GM15510 (cell line): ENCODE results near the gene TPH2.

ENCODE experiments used
- POLR2A ChIP-seq: IDR thresholded peaks from 3 replicates; pipeline ENCODE4 v1.6.1; 2011; ENCODE audit warnings: borderline replicate concordance; ENCODE audit not compliant: insufficient read length; ENCODE audit errors: extremely low read depth

TPH2 gene

DNA sequence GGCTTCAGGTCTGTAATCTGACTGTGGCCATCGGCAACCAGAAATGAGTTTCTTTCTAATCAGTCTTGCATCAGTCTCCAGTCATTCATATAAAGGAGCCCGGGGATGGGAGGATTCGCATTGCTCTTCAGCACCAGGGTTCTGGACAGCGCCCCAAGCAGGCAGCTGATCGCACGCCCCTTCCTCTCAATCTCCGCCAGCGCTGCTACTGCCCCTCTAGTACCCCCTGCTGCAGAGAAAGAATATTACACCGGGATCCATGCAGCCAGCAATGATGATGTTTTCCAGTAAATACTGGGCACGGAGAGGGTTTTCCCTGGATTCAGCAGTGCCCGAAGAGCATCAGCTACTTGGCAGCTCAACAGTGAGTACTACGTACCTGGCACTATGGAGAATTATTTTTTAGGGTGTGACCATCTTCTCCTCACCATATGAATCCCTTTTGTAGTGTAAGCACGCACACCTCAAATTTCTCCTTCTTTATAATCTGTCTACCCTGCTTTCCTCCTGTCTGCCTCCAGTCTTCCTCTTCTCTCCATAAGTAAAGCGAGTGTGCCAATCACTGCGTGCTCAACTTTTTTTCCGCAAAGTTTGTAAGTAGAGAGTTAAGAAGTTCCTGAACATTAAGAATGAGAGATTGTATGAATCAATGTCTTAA is at the start of gene TPH2:
TPH2 (plus strand) TSS at position 118 of the 658 bp plus-strand sequence; CDS start at position 260, 142 bp downstream.
- TF ChIP-seq POLR2A, result no peak

GRCh38 chr12:71890475-71890874 is 48.2 kb upstream of the TPH2 start:
- TF ChIP-seq POLR2A, result no peak

DNA sequence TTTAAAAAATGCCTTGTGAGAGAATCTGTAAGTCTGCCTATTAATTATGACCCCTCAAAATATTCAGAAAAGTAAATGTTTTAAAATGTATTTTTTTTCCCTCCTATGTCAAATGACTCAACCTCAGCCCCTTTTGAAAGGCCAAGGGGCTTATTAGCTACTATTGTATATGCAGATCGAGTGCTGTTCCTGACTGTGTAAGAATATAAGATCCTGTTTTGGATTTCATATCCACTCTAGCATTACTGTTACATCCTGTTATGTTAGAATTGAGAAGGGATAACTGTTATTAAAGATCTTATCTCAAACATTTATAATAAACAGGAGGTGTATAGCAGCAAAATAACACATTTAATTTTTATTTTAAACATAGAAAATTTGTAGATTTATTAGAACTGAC is 46.6 kb upstream of the TPH2 start:
- no peak for TF ChIP-seq POLR2A

- no peak for TF ChIP-seq POLR2A
These were observed 42.3 kb upstream of the TPH2 start for GRCh38 chr12:71896205-71896882.

- TF ChIP-seq POLR2A, result no peak
These were observed 38.6 kb upstream of the TPH2 start for GRCh38 chr12:71900091-71900490.

- TF ChIP-seq POLR2A, result no peak
These were observed 34.0 kb upstream of the TPH2 start for GRCh38 chr12:71904629-71905028.

DNA sequence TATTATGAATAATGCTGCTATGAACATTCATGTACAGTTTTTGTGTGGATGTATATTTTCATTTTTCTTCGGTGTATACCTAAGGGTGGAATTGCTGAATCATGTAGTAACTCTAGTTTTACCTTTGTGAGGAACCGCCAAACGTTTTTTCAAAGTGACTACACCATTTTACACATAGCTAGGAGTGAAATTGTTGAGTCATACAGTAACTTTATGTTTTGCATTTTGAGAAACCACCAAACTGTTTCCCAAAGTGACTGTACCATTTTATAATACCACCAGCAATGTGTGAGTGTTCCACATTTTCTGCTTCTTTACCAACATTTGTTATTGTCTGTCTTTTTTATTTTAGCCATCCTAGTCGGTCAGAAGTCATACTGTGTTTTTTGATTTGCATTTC is 3.1 kb upstream of the TPH2 start:
- no peak for TF ChIP-seq POLR2A

DNA sequence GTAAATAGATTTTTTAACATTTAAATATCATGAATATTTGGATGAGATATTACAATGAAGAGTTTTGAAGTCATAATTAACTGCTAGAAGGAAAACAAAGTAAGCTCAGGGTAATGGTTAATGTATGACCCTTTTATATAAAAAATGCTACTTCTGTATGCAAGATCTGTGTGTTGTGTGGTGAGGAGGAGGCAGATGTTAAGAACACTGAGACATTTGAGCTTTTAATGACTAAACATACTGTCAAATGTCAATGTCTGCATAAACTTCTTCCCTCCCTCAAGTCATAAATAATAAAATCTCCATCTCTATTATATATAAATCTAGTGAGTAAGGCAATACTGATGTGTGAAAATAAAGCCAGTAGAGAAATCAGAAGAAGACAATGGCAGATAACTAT is 1.4 kb downstream of the TPH2 start:
- TF ChIP-seq POLR2A, result no peak

DNA sequence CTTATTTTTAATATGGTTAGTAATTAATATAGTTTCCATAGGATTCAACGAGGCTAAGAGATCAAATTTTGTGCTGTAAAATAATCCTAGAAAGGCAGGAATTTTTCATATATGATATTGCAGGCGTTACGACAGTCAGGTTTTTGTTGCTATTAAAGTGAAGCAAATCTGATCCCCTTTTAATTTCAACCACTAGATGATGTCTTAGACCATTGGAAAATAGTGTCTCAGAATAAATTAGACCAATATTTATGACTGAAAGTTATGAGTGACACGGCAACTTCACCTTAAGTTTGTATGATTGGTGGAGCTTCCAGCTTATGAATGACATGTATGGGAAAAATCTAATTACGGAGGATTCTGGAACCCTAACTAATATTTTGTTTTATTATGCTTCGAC is 2.5 kb downstream of the TPH2 start:
- no peak for TF ChIP-seq POLR2A

DNA sequence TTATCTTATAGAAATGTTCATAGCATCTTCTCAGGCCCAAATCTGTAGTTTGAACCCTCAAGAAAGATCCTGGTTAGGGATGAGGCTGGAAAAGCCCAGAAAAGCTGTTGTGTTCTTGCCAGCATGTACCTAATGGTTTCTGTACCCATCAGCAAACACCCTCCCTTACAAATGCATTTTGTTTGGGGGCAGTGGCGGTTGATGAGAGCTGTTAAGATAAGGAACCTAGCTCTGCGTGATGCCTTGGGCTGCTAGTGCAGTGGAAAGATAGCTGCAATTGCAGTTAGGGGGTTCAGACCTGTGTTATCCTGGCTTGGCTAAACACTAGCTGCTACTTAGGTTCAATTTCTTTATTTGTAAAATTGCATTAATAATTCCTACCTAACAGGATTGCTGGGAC is 3.6 kb downstream of the TPH2 start:
- no peak for TF ChIP-seq POLR2A

DNA sequence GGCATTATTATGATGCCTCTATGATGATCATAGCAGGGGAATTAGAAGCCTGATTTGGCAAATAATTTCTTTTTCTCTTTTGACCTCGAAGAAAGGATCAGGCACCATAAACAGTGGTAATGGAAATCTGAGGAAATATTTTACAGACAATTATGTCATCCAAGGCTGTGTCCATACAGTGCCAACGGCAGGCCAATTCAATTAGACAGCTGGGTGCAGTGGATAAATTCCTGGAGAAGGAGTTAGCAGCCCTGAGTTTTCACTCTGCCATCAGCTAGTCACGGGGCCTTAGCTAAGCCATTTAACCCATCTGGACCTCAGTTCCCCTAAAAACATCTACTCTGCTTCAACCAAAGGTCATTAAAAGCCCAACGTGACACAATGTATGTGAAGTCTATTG is 4.1 kb downstream of the TPH2 start:
- no peak for TF ChIP-seq POLR2A

GRCh38 chr12:71945121-71945520 is 6.5 kb downstream of the TPH2 start:
- no peak for TF ChIP-seq POLR2A

DNA sequence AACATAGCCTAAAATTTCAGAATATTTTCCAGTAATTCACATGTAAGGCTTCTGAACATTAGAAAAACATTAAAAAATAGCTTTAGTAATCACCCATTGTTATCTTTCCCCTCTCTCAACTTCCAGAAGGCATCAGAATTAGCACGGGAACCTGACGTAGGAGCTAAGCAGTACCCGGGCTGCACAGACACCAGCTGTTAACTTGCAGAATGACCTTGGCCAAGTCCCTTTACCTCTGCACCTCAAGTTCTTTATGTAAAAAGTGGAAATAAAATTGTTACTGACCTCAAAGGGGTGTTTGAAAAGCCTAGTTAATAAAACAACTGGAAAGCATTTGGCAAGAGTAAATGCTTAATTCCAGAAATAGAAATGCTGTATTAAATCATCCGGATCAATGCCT is 7.2 kb downstream of the TPH2 start:
- TF ChIP-seq POLR2A, result no peak

DNA sequence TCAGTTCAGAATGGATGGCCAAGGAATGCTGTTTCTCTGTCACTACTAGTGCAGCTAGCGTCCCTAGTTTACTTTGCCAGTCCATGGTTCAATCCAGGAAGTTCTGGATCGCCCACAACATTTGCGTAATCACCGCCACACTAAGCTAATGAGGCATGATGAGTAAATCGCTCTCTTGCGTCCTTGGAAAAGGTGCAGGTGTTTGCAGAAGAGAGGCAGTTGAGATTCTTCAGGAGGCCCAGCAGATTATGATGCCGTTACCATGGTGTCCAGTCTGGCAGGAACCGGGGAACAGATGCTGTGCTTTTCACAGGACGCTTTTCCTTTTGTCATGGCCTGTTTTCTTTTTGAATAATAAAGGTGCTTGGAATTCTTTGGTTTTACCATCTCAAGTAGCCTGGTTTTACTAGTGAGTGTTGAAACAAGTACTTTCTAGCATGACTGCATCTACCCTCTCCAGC is 9.0 kb downstream of the TPH2 start:
- no peak for TF ChIP-seq POLR2A

DNA sequence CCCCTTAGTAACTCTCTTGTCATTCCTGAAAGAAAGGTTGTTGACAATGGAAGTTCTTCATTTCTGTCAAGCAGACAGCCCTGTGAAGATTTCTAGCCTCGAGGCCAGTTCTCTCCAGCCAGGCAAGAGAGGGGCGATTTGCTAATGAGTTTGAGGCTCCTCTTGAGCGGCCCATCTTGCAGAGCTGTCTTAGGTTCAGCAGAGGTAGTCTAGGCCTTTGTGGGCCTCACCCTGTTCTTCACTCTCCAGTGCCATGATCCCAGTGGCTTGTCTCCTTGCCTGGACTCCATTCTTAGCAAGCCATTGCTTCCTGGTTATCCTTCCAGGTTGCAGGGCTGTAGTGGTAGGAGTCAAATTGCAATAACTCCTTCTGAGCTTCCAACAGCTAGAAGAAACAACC is 9.7 kb downstream of the TPH2 start:
- TF ChIP-seq POLR2A, result no peak

DNA sequence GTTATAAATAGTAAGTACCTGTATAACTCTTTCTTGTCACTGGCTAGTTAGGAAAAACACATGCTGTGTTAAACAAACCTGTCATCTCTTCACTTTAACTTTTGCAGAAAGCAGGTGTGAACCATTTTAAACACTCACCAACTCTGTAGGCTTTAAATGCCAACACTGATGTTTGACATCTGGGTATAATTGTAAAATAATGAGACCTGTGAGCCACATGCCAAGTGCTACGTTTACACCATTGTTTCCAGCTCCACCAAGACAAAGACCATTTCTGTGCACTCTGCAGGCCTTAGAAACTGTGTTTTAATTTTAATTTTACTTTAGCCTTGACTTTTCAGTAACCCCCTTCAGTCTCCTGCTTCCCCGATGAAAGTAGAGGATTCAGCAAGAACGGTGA is 11.0 kb downstream of the TPH2 start:
- TF ChIP-seq POLR2A, result no peak
